GM12878 (cell line): ENCODE measurements around the gene PEAR1. TPM values are rescaled to one million over a fixed set of nuclear protein-coding genes. Genes with fewer than 3 reads are reported as not detected.

Experiments
- ATAC-seq: fragments of 200-7000 bp; cut with Tn5 transposase; 3 replicates; pipeline ENCODE4 v1.9.1; 2020; ENCODE audit warnings: mild to moderate bottlenecking, moderate library complexity
- BruUV-seq: library from RNA; stranded (reverse); fragments of 400-500 nt; replicated peaks from 2 replicates; lab custom pipeline; 2021; lab: Mats Ljungman, UMichigan
- CTCF ChIA-PET: fragments of 300-600 bp; sonication (Branson Sonifier 250); formaldehyde crosslinking; extraction: SDS; loops from one replicate; lab custom pipeline; 2021; ENCODE audit warnings: inconsistent platforms; lab: Yijun Ruan, JAX
- POLR2A ChIA-PET: fragments of 350-600 bp; formaldehyde crosslinking; extraction: SDS; loops from one replicate; lab custom pipeline; 2021; ENCODE audit warnings: inconsistent platforms; lab: Charles Lee
- RAD21 ChIA-PET: fragments of 300-600 bp; sonication (Branson Sonifier 250); formaldehyde crosslinking; loops from one replicate; lab custom pipeline; 2023; ENCODE audit warnings: antibody characterized with exemption; ENCODE audit not compliant: unreplicated experiment; lab: Charles Lee
- SMC1A ChIA-PET: fragments of 300-600 bp; sonication (Branson Sonifier 250); formaldehyde crosslinking; loops from one replicate; lab custom pipeline; 2023; ENCODE audit not compliant: unreplicated experiment, uncharacterized antibody; lab: Charles Lee
- DNase-seq: peaks from one replicate; pipeline ENCODE4 v3.0.0-alpha.2; 2011; ENCODE audit warnings: low read depth, low spot score
- FAIRE-seq: peaks from 3 replicates; lab custom pipeline; 2011; peaks lifted over from hg19 to GRCh38; lab: Jason Lieb, UNC
- H2AFZ ChIP-seq: 2 replicates; pipeline ENCODE4 v1.6.0; 2011; ENCODE audit warnings: low read depth, low read length, control low read depth; ENCODE audit not compliant: control insufficient read depth
- H3K27ac ChIP-seq: 2 replicates; pipeline ENCODE4 v1.5.1; 2011; ENCODE audit warnings: control low read depth; ENCODE audit not compliant: control insufficient read depth, insufficient read depth
- H3K27me3 ChIP-seq, 2 experiments: replicated peaks in 1 of 2; 2 replicates each; pipeline versions ENCODE4 v1.6.0 to v1.6.1; 2011; ENCODE audit warnings: low read length in 1 of 2; ENCODE audit not compliant: control insufficient read depth in 2 of 2, insufficient read depth in 2 of 2
- H3K36me3 ChIP-seq, 2 experiments: 2 replicates each; pipeline ENCODE4 v1.5.1; 2011; ENCODE audit warnings: low read length in 1 of 2; ENCODE audit not compliant: control insufficient read depth in 2 of 2, insufficient read depth in 2 of 2
- H3K4me1 ChIP-seq: 2 replicates; pipeline ENCODE4 v1.6.1; 2011; ENCODE audit warnings: mild to moderate bottlenecking, low read length, moderate library complexity, mixed read lengths; ENCODE audit not compliant: control insufficient read depth, insufficient read depth
- H3K4me2 ChIP-seq: 2 replicates; pipeline ENCODE4 v1.6.0; 2011; ENCODE audit warnings: control low read depth; ENCODE audit not compliant: control insufficient read depth, insufficient read depth
- H3K4me3 ChIP-seq: fragments of 200-600 bp; sonication (generic); 2 replicates; pipeline ENCODE4 v1.5.1; 2016
- H3K79me2 ChIP-seq: 2 replicates; pipeline ENCODE4 v1.6.0; 2011; ENCODE audit warnings: low read length; ENCODE audit not compliant: control insufficient read depth, insufficient read depth
- H3K9ac ChIP-seq: 2 replicates; pipeline ENCODE4 v1.8.0; 2011; ENCODE audit warnings: low read length, control low read depth, mixed read lengths; ENCODE audit not compliant: control insufficient read depth, insufficient read depth
- H3K9me3 ChIP-seq: replicated peaks from 3 replicates; pipeline ENCODE4 v1.5.1; 2011; ENCODE audit warnings: mild to moderate bottlenecking, low read length; ENCODE audit not compliant: control insufficient read depth, insufficient read depth
- H4K20me1 ChIP-seq: 2 replicates; pipeline ENCODE4 v1.6.0; 2011; ENCODE audit not compliant: control insufficient read depth, insufficient read depth
- BHLHE40 ChIP-seq, 2 experiments: fragments of 450-650 bp in 1 of 2; IDR thresholded peaks; 2 replicates each; pipeline ENCODE4 v1.6.1; 2011 to 2017; ENCODE audit warnings: low read depth in 2 of 2, borderline replicate concordance in 1 of 2, improper control_type of control experiment in 1 of 2, low read length in 1 of 2, mild to moderate bottlenecking in 1 of 2
- E4F1 ChIP-seq: fragments of 450-650 bp; IDR thresholded peaks from 2 replicates; pipeline ENCODE4 v1.6.1; 2018; ENCODE audit warnings: borderline replicate concordance, mild to moderate bottlenecking; ENCODE audit not compliant: partially characterized antibody
- EGR1 ChIP-seq, 2 experiments: IDR thresholded peaks; 1 replicate in 1 of 2; 2 replicates in 1 of 2; pipeline ENCODE4 v1.6.1; 2011 to 2012; ENCODE audit warnings: low read depth in 2 of 2, low read length in 2 of 2, borderline replicate concordance in 1 of 2, mild to moderate bottlenecking in 1 of 2, moderate library complexity in 1 of 2
- LARP7 ChIP-seq: fragments of 450-650 bp; IDR thresholded peaks from 2 replicates; pipeline ENCODE4 v1.6.1; 2017; ENCODE audit warnings: mild to moderate bottlenecking
- NR2F1 ChIP-seq: fragments of 450-650 bp; conservative IDR thresholded peaks from 2 replicates; pipeline ENCODE4 v1.6.1; 2017; ENCODE audit warnings: mild to moderate bottlenecking
- PAX8 ChIP-seq: fragments of 450-650 bp; IDR thresholded peaks from 2 replicates; pipeline ENCODE4 v1.6.1; 2017; ENCODE audit warnings: mild to moderate bottlenecking, moderate library complexity
- SREBF1 ChIP-seq: IDR thresholded peaks from 2 replicates; pipeline ENCODE4 v1.6.1; 2012; ENCODE audit warnings: mild to moderate bottlenecking, low read length
- SUPT20H ChIP-seq: IDR thresholded peaks from 2 replicates; pipeline ENCODE4 v1.6.1; 2011; ENCODE audit warnings: low read depth, mild to moderate bottlenecking, low read length, moderate library complexity, borderline replicate concordance; ENCODE audit not compliant: control insufficient read depth
- ZBTB40 ChIP-seq: fragments of 450-650 bp; IDR thresholded peaks from 2 replicates; pipeline ENCODE4 v1.6.1; 2016; ENCODE audit warnings: mild to moderate bottlenecking, moderate library complexity, borderline replicate concordance
- ZNF274 ChIP-seq: IDR thresholded peaks from one replicate; pipeline ENCODE4 v1.8.0; 2011; ENCODE audit not compliant: insufficient read length, insufficient read depth
- WGBS: methylation state at CpG from one replicate; pipeline ENCODE4 v1.1.6; 2016; ENCODE audit warnings: low lambda C conversion rate; ENCODE audit not compliant: insufficient replicate concordance, insufficient coverage; ENCODE audit errors: missing lambda C conversion rate; 5-methylcytosine and 5-hydroxymethylcytosine counted together
- in situ Hi-C: fragments of 300-500 bp; cut with MboI; formaldehyde crosslinking; loops from 9 replicates; pipeline ENCODE4 v1.14.3; 2018; ENCODE audit warnings: mixed read lengths
- intact Hi-C: fragments of 100-400 bp; cut with micrococcal nuclease; formaldehyde crosslinking; loops from one replicate; pipeline ENCODE4 v1.14.2; 2022; ENCODE audit not compliant: unreplicated experiment
- polyA plus RNA-seq, 11 experiments: library from polyadenylated mRNA; depleted of rRNA in 4 of 11; unstranded in 6 of 11; stranded (reverse) in 5 of 11; fragments of >200 nt; fragmentation: Nextera tagmentation in 4 of 11; fragmentation: Illumina TruSeq in 1 of 11; extraction: Ambion mirVana in 4 of 11; extraction: Trizol in 1 of 11; gene quantifications; 1 replicate in 1 of 11; 2 replicates in 10 of 11; pipeline versions ENCODE4 v1.2.1 to v1.2.3, GENCODE V29; 2011 to 2016; ENCODE audit warnings: inconsistent platforms in 2 of 11, missing spikeins in 2 of 11, low read depth in 1 of 11
- total RNA-seq, 4 experiments: library from RNA; depleted of rRNA in 3 of 4; stranded (reverse); fragments of >200 nt in 3 of 4; fragmentation: Illumina TruSeq in 1 of 4; extraction: Trizol in 1 of 4; gene quantifications; 2 replicates each; pipeline versions ENCODE4 v1.2.1 to v1.2.3, GENCODE V29; 2013 to 2021
- TF ChIP-seq, protein P1 (sequence below): IDR thresholded peaks from 2 replicates; pipeline ENCODE4 v1.6.1; 2012; ENCODE audit warnings: low read length, inconsistent platforms
- TF ChIP-seq, protein P2 (sequence below): IDR thresholded peaks from 2 replicates; pipeline ENCODE4 v1.6.1; 2011; ENCODE audit warnings: borderline replicate concordance, low read depth, mild to moderate bottlenecking, moderate library complexity, mixed read lengths, low read length; ENCODE audit not compliant: insufficient read depth; ENCODE audit errors: extremely low read length

Gene PEAR1
- total and polyA plus RNA-seq, 10 of the 15 experiments (the other 5 are each of a cell fraction or from before 2014, with no cell fraction given): not detected

GRCh38 chr1:156844638-156845037 lies 48.9 kb upstream of the PEAR1 start (continued):
- TF ChIP-seq E4F1 (no peak), EGR1 (IDR thresholded peaks at IDR 0.05; ENCODE audit: borderline replicate concordance in 1 of 2, low read depth in 2 of 2, low read length in 2 of 2) (no peak), NR2F1 (no peak), LARP7 (no peak), BHLHE40 (IDR thresholded peaks at IDR 0.05; ENCODE audit: borderline replicate concordance in 1 of 2, low read depth in 2 of 2, low read length in 1 of 2) (no peak)
- TF ChIP-seq, protein P1, sequence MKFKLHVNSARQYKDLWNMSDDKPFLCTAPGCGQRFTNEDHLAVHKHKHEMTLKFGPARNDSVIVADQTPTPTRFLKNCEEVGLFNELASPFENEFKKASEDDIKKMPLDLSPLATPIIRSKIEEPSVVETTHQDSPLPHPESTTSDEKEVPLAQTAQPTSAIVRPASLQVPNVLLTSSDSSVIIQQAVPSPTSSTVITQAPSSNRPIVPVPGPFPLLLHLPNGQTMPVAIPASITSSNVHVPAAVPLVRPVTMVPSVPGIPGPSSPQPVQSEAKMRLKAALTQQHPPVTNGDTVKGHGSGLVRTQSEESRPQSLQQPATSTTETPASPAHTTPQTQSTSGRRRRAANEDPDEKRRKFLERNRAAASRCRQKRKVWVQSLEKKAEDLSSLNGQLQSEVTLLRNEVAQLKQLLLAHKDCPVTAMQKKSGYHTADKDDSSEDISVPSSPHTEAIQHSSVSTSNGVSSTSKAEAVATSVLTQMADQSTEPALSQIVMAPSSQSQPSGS: no peak

- FAIRE-seq: no peak
- in situ Hi-C loops: no loop called here
- H3K9me3 ChIP-seq: no peaks in the 10 kb centered on the region
- no peaks in the 10 kb centered on the region for H3K79me2 ChIP-seq
- DNase-seq: no peak
- H3K4me3 ChIP-seq: no peak overlapping the region
- ChIA-PET SMC1A (no interaction called here), RAD21 (no interaction called here), POLR2A (no interaction called here), CTCF (interaction anchor here (1.0 to 1.3 kb wide), 2 partner anchors 15 kb away, joined by 3 to 4 read pairs; no protein-coding TSS in a partner anchor)
- H3K4me1 ChIP-seq: no peaks in the 10 kb centered on the region
- no peak overlapping the region for H3K4me2 ChIP-seq
- intact Hi-C loops: no loop called here
- 45% methylated on average over 52 of the region's 69 CpGs for WGBS
- peaks cover 0 to 7% of the 10 kb centered on the region in 2 experiments for H3K27me3 ChIP-seq
- H3K9ac ChIP-seq: no peak overlapping the region
- H3K36me3 ChIP-seq: no peaks in the 10 kb centered on the region
- no TSS peak for BruUV-seq
- ATAC-seq: peak; percentile 31; the same call in 2 of the 3 replicates
- no peaks in the 10 kb centered on the region for H4K20me1 ChIP-seq
- H2AFZ ChIP-seq: no peak overlapping the region
- H3K27ac ChIP-seq: no peak overlapping the region
- TF ChIP-seq SREBF1 (no peak), ZBTB40 (no peak), SUPT20H (no peak), PAX8 (no peak), ZNF274 (no peak)
- TF ChIP-seq, protein P2, sequence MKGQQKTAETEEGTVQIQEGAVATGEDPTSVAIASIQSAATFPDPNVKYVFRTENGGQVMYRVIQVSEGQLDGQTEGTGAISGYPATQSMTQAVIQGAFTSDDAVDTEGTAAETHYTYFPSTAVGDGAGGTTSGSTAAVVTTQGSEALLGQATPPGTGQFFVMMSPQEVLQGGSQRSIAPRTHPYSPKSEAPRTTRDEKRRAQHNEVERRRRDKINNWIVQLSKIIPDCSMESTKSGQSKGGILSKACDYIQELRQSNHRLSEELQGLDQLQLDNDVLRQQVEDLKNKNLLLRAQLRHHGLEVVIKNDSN: no peak
Observed at GRCh38 chr1:156845055-156845952, 48.2 kb upstream of the PEAR1 start.
